D721Med (cell line): Measurements from ENCODE around the gene IFT122.

ENCODE experiments used
- DNase-seq: peaks from one replicate; pipeline ENCODE4 v3.0.0; 2011; ENCODE audit warnings: low spot score; ENCODE audit not compliant: insufficient read length
- FAIRE-seq: peaks from 2 replicates; lab custom pipeline; 2011; peaks lifted over from hg19 to GRCh38; lab: Jason Lieb, UNC
- CTCF ChIP-seq: IDR thresholded peaks from 2 replicates; pipeline ENCODE4 v1.5.1; 2012; ENCODE audit warnings: mild to moderate bottlenecking, control low read depth; ENCODE audit not compliant: insufficient read depth; ENCODE audit errors: missing control alignments

The IFT122 gene

DNA sequence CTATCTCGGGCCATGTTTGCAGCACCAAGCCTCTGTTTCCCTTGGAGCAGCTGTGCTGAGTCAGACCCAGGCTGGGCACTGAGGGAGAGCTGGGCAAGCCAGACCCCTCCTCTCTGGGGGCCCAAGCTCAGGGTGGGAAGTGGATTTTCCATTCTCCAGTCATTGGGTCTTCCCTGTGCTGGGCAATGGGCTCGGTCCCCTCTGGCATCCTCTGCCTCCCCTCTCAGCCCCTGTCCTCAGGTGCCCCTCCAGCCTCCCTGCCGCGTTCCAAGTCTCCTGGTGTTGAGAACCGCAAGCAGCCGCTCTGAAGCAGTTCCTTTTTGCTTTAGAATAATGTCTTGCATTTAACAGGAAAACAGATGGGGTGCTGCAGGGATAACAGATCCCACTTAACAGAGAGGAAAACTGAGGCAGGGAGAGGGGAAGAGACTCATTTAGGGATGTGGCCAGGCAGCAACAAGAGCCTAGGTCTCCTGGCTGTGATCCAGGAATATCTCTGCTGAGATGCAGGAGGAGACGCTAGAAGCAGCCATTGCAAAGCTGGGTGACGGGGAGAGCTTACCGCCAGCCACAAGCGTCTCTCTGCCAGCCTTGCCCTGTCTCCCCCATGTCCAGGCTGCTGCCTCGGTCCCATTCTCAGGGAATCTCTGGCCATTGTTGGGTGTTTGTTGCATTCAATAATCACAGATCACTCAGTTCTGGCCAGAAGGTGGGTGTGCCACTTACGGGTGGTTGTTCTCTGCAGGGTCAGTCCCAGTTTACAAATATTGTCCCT lies 89.6 kb downstream of the IFT122 start:
- TF ChIP-seq CTCF, result no peak
- no peak for DNase-seq
- no peak for FAIRE-seq

GRCh38 chr3:129530251-129530791 lies 90.3 kb downstream of the IFT122 start:
- DNase-seq, result no peak
- no peak for TF ChIP-seq CTCF
- no peak for FAIRE-seq

- FAIRE-seq, result no peak
- TF ChIP-seq CTCF, result no peak
- no peak for DNase-seq
Observed at GRCh38 chr3:129530821-129531220, 90.8 kb downstream of the IFT122 start.

- DNase-seq, result no peak
- TF ChIP-seq CTCF, result no peak
- FAIRE-seq, result no peak
Observed at GRCh38 chr3:129531699-129532098, 91.7 kb downstream of the IFT122 start.

GRCh38 chr3:129532261-129532660 lies 92.2 kb downstream of the IFT122 start:
- TF ChIP-seq CTCF, result no peak
- DNase-seq (no peak), FAIRE-seq (no peak)

- no peak for FAIRE-seq
- no peak for TF ChIP-seq CTCF
- no peak for DNase-seq
Observed at GRCh38 chr3:129533406-129533805, 93.4 kb downstream of the IFT122 start.

- no peak for TF ChIP-seq CTCF
- no peak for FAIRE-seq
- no peak for DNase-seq
Observed at GRCh38 chr3:129534428-129535027, 94.5 kb downstream of the IFT122 start.
